Globus pallidus (tissue), 1 donor: ENCODE results near the gene SLC5A9.
"Not testable (repeated sequence)": the region's sequence is repeated elsewhere in the genome, so short reads cannot be mapped to it uniquely, and the experiment has no call there.

Source experiments
- DNase-seq: peaks from one replicate; pipeline ENCODE4 v3.0.0-alpha.2; 2015; ENCODE audit warnings: low spot score

SLC5A9 gene

GRCh38 chr1:48214366-48214765, 8.2 kb upstream of the SLC5A9 start:
- DNase-seq: not testable (repeated sequence)

- peak; percentile 24 for DNase-seq
These were observed 7.7 kb upstream of the SLC5A9 start for GRCh38 chr1:48214820-48215219.

GRCh38 chr1:48215222-48215621, 7.3 kb upstream of the SLC5A9 start:
- DNase-seq: no peak

- DNase-seq: no peak
These were observed 6.6 kb upstream of the SLC5A9 start for GRCh38 chr1:48215889-48216288.

- no peak for DNase-seq
These were observed 6.2 kb upstream of the SLC5A9 start for GRCh38 chr1:48216313-48216712.

- DNase-seq: no peak
These were observed 5.6 kb upstream of the SLC5A9 start for GRCh38 chr1:48216941-48217340.

- DNase-seq: no peak
These were observed 4.7 kb upstream of the SLC5A9 start for GRCh38 chr1:48217856-48218255.

- no peak for DNase-seq
These were observed 2.7 kb upstream of the SLC5A9 start for GRCh38 chr1:48219803-48220202.

- no peak for DNase-seq
These were observed 1.4 kb upstream of the SLC5A9 start for GRCh38 chr1:48221122-48221521.

GRCh38 chr1:48221657-48222056, 859 bp upstream of the SLC5A9 start:
- DNase-seq: no peak

- no peak for DNase-seq
These were observed 1.1 kb downstream of the SLC5A9 start for GRCh38 chr1:48223366-48224240.

- no peak for DNase-seq
These were observed 2.3 kb downstream of the SLC5A9 start for GRCh38 chr1:48224791-48225190.

- DNase-seq: no peak
These were observed 3.1 kb downstream of the SLC5A9 start for GRCh38 chr1:48225579-48225978.

- DNase-seq: no peak
These were observed 4.9 kb downstream of the SLC5A9 start for GRCh38 chr1:48227165-48228013.

- no peak for DNase-seq
These were observed 5.6 kb downstream of the SLC5A9 start for GRCh38 chr1:48228156-48228555.

GRCh38 chr1:48229317-48229716, 6.8 kb downstream of the SLC5A9 start:
- DNase-seq: no peak

GRCh38 chr1:48230236-48230635, 7.7 kb downstream of the SLC5A9 start:
- DNase-seq: no peak

GRCh38 chr1:48232722-48233121, 10.2 kb downstream of the SLC5A9 start:
- DNase-seq: no peak

- DNase-seq: no peak
These were observed 11.4 kb downstream of the SLC5A9 start for GRCh38 chr1:48233666-48234485.

- no peak for DNase-seq
These were observed 13.1 kb downstream of the SLC5A9 start for GRCh38 chr1:48235652-48236051.

GRCh38 chr1:48236716-48237470, 14.4 kb downstream of the SLC5A9 start:
- DNase-seq: peak; percentile 37
